Measurements from ENCODE around the gene GSTO2.
A peak's percentile ranks its signal among the peaks of the same experiment; 100 is the strongest.

GSTO2 gene

GRCh38 chr10:104281694-104282093 lies 12.7 kb downstream of the GSTO2 start:
- DNase-seq (ENCODE audit: low read depth, low spot score): no peak

- DNase-seq (ENCODE audit: low read depth, low spot score): no peak
Observed at GRCh38 chr10:104284846-104285245, 15.9 kb downstream of the GSTO2 start.

- DNase-seq (ENCODE audit: low read depth, low spot score): no peak
Observed at GRCh38 chr10:104286939-104287338, 18.0 kb downstream of the GSTO2 start.

GRCh38 chr10:104288355-104288754 lies 19.4 kb downstream of the GSTO2 start:
- DNase-seq (ENCODE audit: low read depth, low spot score): no peak

- DNase-seq (ENCODE audit: low read depth, low spot score): no peak
Observed at GRCh38 chr10:104291439-104291951, 22.5 kb downstream of the GSTO2 start.

GRCh38 chr10:104293011-104293410 lies 24.0 kb downstream of the GSTO2 start:
- DNase-seq (ENCODE audit: low read depth, low spot score): no peak

GRCh38 chr10:104293781-104294321 lies 24.9 kb downstream of the GSTO2 start:
- no peak for DNase-seq (ENCODE audit: low read depth, low spot score)

GRCh38 chr10:104296687-104297436 lies 27.9 kb downstream of the GSTO2 start:
- no peak for DNase-seq (ENCODE audit: low read depth, low spot score)

GRCh38 chr10:104297697-104298660 lies 29.0 kb downstream of the GSTO2 start:
- peak; percentile 67 for DNase-seq (ENCODE audit: low read depth, low spot score)

GRCh38 chr10:104299031-104299904 lies 30.3 kb downstream of the GSTO2 start:
- DNase-seq (ENCODE audit: low read depth, low spot score): no peak

- DNase-seq (ENCODE audit: low read depth, low spot score): peak; percentile 73
Observed at GRCh38 chr10:104300002-104300735, 31.2 kb downstream of the GSTO2 start.

GRCh38 chr10:104300736-104301292 lies 31.8 kb downstream of the GSTO2 start:
- DNase-seq (ENCODE audit: low read depth, low spot score): peak; percentile 83

- no peak for DNase-seq (ENCODE audit: low read depth, low spot score)
Observed at GRCh38 chr10:104301907-104302690, 33.1 kb downstream of the GSTO2 start.

- DNase-seq (ENCODE audit: low read depth, low spot score): no peak
Observed at GRCh38 chr10:104303594-104304355, 34.8 kb downstream of the GSTO2 start.

GRCh38 chr10:104304356-104304745 lies 35.4 kb downstream of the GSTO2 start:
- DNase-seq (ENCODE audit: low read depth, low spot score): no peak

- no peak for DNase-seq (ENCODE audit: low read depth, low spot score)
Observed at GRCh38 chr10:104304927-104305326, 35.9 kb downstream of the GSTO2 start.

GRCh38 chr10:104306897-104307296 lies 37.9 kb downstream of the GSTO2 start:
- DNase-seq (ENCODE audit: low read depth, low spot score): no peak
